IMR-90 (cell line): ENCODE results near the gene TENM4. TPM values are rescaled to one million over a fixed set of nuclear protein-coding genes. Genes with fewer than 3 reads are reported as not detected.
A peak's percentile ranks its signal among the peaks of the same experiment; 100 is the strongest.

ENCODE experiments used
- ATAC-seq: fragments of 200-7000 bp; cut with Tn5 transposase; 2 replicates; pipeline ENCODE4 v1.9.1; 2020; ENCODE audit warnings: low read depth, mild to moderate bottlenecking, moderate library complexity
- BruUV-seq: library from RNA; stranded (reverse); fragments of 400-500 nt; replicated peaks from 2 replicates; lab custom pipeline; 2021; lab: Mats Ljungman, UMichigan
- CTCF ChIA-PET: fragments of 300-600 bp; formaldehyde crosslinking; extraction: SDS; loops from one replicate; lab custom pipeline; 2021; ENCODE audit warnings: antibody characterized with exemption; lab: Yijun Ruan, JAX
- POLR2A ChIA-PET: fragments of 300-600 bp; sonication (Branson Sonifier 250); formaldehyde crosslinking; loops from one replicate; lab custom pipeline; 2022; ENCODE audit warnings: antibody characterized with exemption; ENCODE audit not compliant: unreplicated experiment; lab: Charles Lee
- DNase-seq: peaks from one replicate; pipeline ENCODE4 v3.0.0; 2013
- H2AFZ ChIP-seq: replicated peaks from 2 replicates; pipeline ENCODE3; 2013; ENCODE audit warnings: low read length, mild to moderate bottlenecking; ENCODE audit not compliant: poor library complexity
- H2AK5ac ChIP-seq: 2 replicates; pipeline ENCODE4 v1.6.1; 2013; ENCODE audit warnings: low read depth, low read length, inconsistent platforms
- H2AK9ac ChIP-seq: replicated peaks from 2 replicates; pipeline ENCODE3; 2013; ENCODE audit warnings: mild to moderate bottlenecking, low read depth, low read length, moderate library complexity; ENCODE audit not compliant: poor library complexity
- H2BK120ac ChIP-seq: 2 replicates; pipeline ENCODE4 v1.6.1; 2013; ENCODE audit warnings: low read depth, low read length, inconsistent platforms
- H2BK15ac ChIP-seq: 3 replicates; pipeline ENCODE4 v1.6.1; 2013; ENCODE audit warnings: low read depth, low read length, inconsistent platforms
- H2BK20ac ChIP-seq: 2 replicates; pipeline ENCODE4 v1.6.1; 2013; ENCODE audit warnings: low read depth, mild to moderate bottlenecking, inconsistent platforms, low read length, moderate library complexity
- H2BK5ac ChIP-seq: 2 replicates; pipeline ENCODE4 v1.6.1; 2013; ENCODE audit warnings: mild to moderate bottlenecking, low read depth, low read length, inconsistent platforms; ENCODE audit not compliant: poor library complexity, severe bottlenecking
- H3K14ac ChIP-seq: replicated peaks from 2 replicates; pipeline ENCODE4 v1.6.1; 2013; ENCODE audit warnings: low read depth, low read length, inconsistent platforms
- H3K18ac ChIP-seq: 2 replicates; pipeline ENCODE4 v1.6.1; 2013; ENCODE audit warnings: low read depth, low read length, control low read depth
- H3K23ac ChIP-seq: 2 replicates; pipeline ENCODE4 v1.6.1; 2013; ENCODE audit warnings: low read depth, low read length, inconsistent platforms
- H3K27ac ChIP-seq: 2 replicates; pipeline ENCODE4 v1.5.1; 2013; ENCODE audit warnings: mild to moderate bottlenecking, control low read depth, low read length; ENCODE audit not compliant: insufficient read depth
- H3K27me3 ChIP-seq: 2 replicates; pipeline ENCODE4 v1.6.1; 2013; ENCODE audit warnings: low read length; ENCODE audit not compliant: control insufficient read depth, insufficient read depth
- H3K36me3 ChIP-seq: 2 replicates; pipeline ENCODE4 v1.6.1; 2013; ENCODE audit warnings: low read length, mixed read lengths; ENCODE audit not compliant: control insufficient read depth, insufficient read depth
- H3K4ac ChIP-seq: 2 replicates; pipeline ENCODE4 v1.6.1; 2013; ENCODE audit warnings: low read depth, low read length, inconsistent platforms
- H3K4me1 ChIP-seq: 2 replicates; pipeline ENCODE4 v1.6.1; 2013; ENCODE audit warnings: low read length, mixed read lengths; ENCODE audit not compliant: control insufficient read depth, insufficient read depth
- H3K4me2 ChIP-seq: 2 replicates; pipeline ENCODE4 v1.6.1; 2013; ENCODE audit warnings: low read depth, mild to moderate bottlenecking, control low read depth, low read length, moderate library complexity
- H3K4me3 ChIP-seq: 2 replicates; pipeline ENCODE4 v1.5.1; 2013; ENCODE audit warnings: low read depth, mild to moderate bottlenecking, control low read depth, low read length, moderate library complexity; ENCODE audit not compliant: insufficient read depth
- H3K56ac ChIP-seq: 2 replicates; pipeline ENCODE4 v1.6.1; 2013; ENCODE audit warnings: low read length, inconsistent platforms; ENCODE audit not compliant: insufficient read depth; ENCODE audit errors: extremely low read depth
- H3K79me1 ChIP-seq, 2 experiments: 2 replicates each; pipeline ENCODE4 v1.6.1; 2013; ENCODE audit warnings: low read length in 2 of 2, inconsistent platforms in 1 of 2, low read depth in 1 of 2
- H3K9ac ChIP-seq: 2 replicates; pipeline ENCODE4 v1.6.1; 2013; ENCODE audit warnings: low read depth, low read length, control low read depth
- H3K9me1 ChIP-seq: 2 replicates; pipeline ENCODE4 v1.6.1; 2013; ENCODE audit warnings: low read length, inconsistent platforms; ENCODE audit not compliant: insufficient read depth
- H3K9me3 ChIP-seq: 2 replicates; pipeline ENCODE4 v1.6.1; 2013; ENCODE audit warnings: low read length; ENCODE audit not compliant: control insufficient read depth, insufficient read depth
- H4K20me1 ChIP-seq: 2 replicates; pipeline ENCODE4 v1.6.1; 2013; ENCODE audit warnings: low read length, inconsistent platforms; ENCODE audit not compliant: insufficient read depth
- H4K5ac ChIP-seq: 2 replicates; pipeline ENCODE4 v1.6.1; 2013; ENCODE audit warnings: mild to moderate bottlenecking, low read depth, low read length, control low read depth
- H4K8ac ChIP-seq, 2 experiments: 2 replicates each; pipeline ENCODE4 v1.6.1; 2013; ENCODE audit warnings: low read depth in 2 of 2, low read length in 2 of 2, control low read depth in 1 of 2, inconsistent platforms in 1 of 2
- H4K91ac ChIP-seq: 2 replicates; pipeline ENCODE4 v1.6.1; 2013; ENCODE audit warnings: low read depth, low read length, inconsistent platforms; ENCODE audit not compliant: insufficient read depth
- BHLHE40 ChIP-seq: fragments of 150-350 bp; IDR thresholded peaks from 2 replicates; pipeline ENCODE4 v1.6.1; 2016; ENCODE audit warnings: mild to moderate bottlenecking, low read depth, low read length
- CEBPB ChIP-seq: IDR thresholded peaks from 2 replicates; pipeline ENCODE4 v1.6.1; 2012; ENCODE audit warnings: low read depth, low read length, improper control_type of control experiment
- CHD1 ChIP-seq: IDR thresholded peaks from 2 replicates; pipeline ENCODE4 v1.6.1; 2012; ENCODE audit warnings: low read depth, low read length, improper control_type of control experiment
- CTCF ChIP-seq: conservative IDR thresholded peaks from 2 replicates; pipeline ENCODE4 v1.5.1; 2012; ENCODE audit warnings: mild to moderate bottlenecking, low read depth, low read length, improper control_type of control experiment
- ELK1 ChIP-seq: fragments of 150-350 bp; IDR thresholded peaks from 2 replicates; pipeline ENCODE4 v1.6.1; 2016; ENCODE audit warnings: low read depth, mild to moderate bottlenecking, low read length, moderate library complexity, borderline replicate concordance
- FOS ChIP-seq: fragments of 150-350 bp; IDR thresholded peaks from 2 replicates; pipeline ENCODE4 v1.6.1; 2016; ENCODE audit warnings: low read depth, low read length
- MAFK ChIP-seq: IDR thresholded peaks from 2 replicates; pipeline ENCODE4 v1.6.1; 2012; ENCODE audit warnings: low read depth, low read length, improper control_type of control experiment
- MAZ ChIP-seq: IDR thresholded peaks from 2 replicates; pipeline ENCODE4 v1.6.1; 2012; ENCODE audit warnings: low read depth, mild to moderate bottlenecking, low read length, improper control_type of control experiment, moderate library complexity, borderline replicate concordance
- MXI1 ChIP-seq: IDR thresholded peaks from 2 replicates; pipeline ENCODE4 v1.6.1; 2012; ENCODE audit warnings: low read depth, mild to moderate bottlenecking, low read length, moderate library complexity, borderline replicate concordance
- NFE2L2 ChIP-seq: fragments of 150-350 bp; IDR thresholded peaks from 2 replicates; pipeline ENCODE4 v1.6.1; 2016; ENCODE audit warnings: low read depth, mild to moderate bottlenecking, low read length
- POLR2A ChIP-seq: IDR thresholded peaks from 2 replicates; pipeline ENCODE4 v1.6.1; 2012; ENCODE audit warnings: mild to moderate bottlenecking, low read depth, low read length
- RAD21 ChIP-seq: IDR thresholded peaks from 2 replicates; pipeline ENCODE4 v1.6.1; 2012; ENCODE audit warnings: low read length, improper control_type of control experiment
- RCOR1 ChIP-seq: IDR thresholded peaks from 2 replicates; pipeline ENCODE4 v1.6.1; 2012; ENCODE audit warnings: mild to moderate bottlenecking, low read length, improper control_type of control experiment; ENCODE audit not compliant: insufficient replicate concordance
- RFX5 ChIP-seq: IDR thresholded peaks from 2 replicates; pipeline ENCODE4 v1.8.0; 2012; ENCODE audit warnings: low read depth, mild to moderate bottlenecking, low read length, moderate library complexity
- SMC3 ChIP-seq: fragments of 150-350 bp; IDR thresholded peaks from 2 replicates; pipeline ENCODE4 v1.6.1; 2016; ENCODE audit warnings: low read depth, mild to moderate bottlenecking, antibody characterized with exemption, low read length, moderate library complexity
- USF2 ChIP-seq: fragments of 150-350 bp; IDR thresholded peaks from 2 replicates; pipeline ENCODE4 v1.6.1; 2017; ENCODE audit warnings: mild to moderate bottlenecking, antibody characterized with exemption, low read length, low read depth
- dilution Hi-C: fragments of 300-500 bp; cut with HindIII; formaldehyde crosslinking; loops from one replicate; pipeline ENCODE4 v1.14.3; 2018; ENCODE audit warnings: low sequenced_read_pairs; ENCODE audit not compliant: unreplicated experiment
- in situ Hi-C: fragments of 300-500 bp; cut with MboI; formaldehyde crosslinking; loops from 3 replicates; pipeline ENCODE4 v1.14.3; 2019; ENCODE audit warnings: low sequenced_read_pairs, inconsistent platforms, mixed read lengths
- intact Hi-C: fragments of 100-400 bp; cut with micrococcal nuclease; formaldehyde crosslinking; loops from 2 replicates; pipeline ENCODE4 v1.10.0; 2022
- polyA plus RNA-seq, 3 experiments: library from polyadenylated mRNA; depleted of rRNA; stranded (reverse); fragments of >200 nt; gene quantifications; 2 replicates each; pipeline ENCODE4 v1.2.3, GENCODE V29; 2012; ENCODE audit warnings: low replicate concordance in 1 of 3
- total RNA-seq: library from RNA; depleted of rRNA; stranded (reverse); fragments of >200 nt; gene quantifications from 2 replicates; pipeline ENCODE4 v1.2.3, GENCODE V29; 2012

TENM4 gene
- total and polyA plus RNA-seq, 2 of the 4 experiments (the other 2 are of a cell fraction): 7.4 to 9.0 TPM

GRCh38 chr11:79430280-79430679, 10.6 kb downstream of the TENM4 start:
- Histone ChIP-seq H3K79me1 (peaks cover 6 to 67% of the 10 kb centered on the region in 2 experiments; a peak in 3 of 4 replicates), H3K27me3 (no peaks in the 10 kb centered on the region), H2BK15ac (0 out of 3 replicates have a peak overlapping the region, but pooled peaks have one; percentile 28), H3K9me1 (peaks cover 10% of the 10 kb centered on the region), H3K9me3 (no peaks in the 10 kb centered on the region), H3K4me1 (peaks cover 10% of the 10 kb centered on the region; the same call in 1 of the 2 replicates), H4K20me1 (no peaks in the 10 kb centered on the region), H2BK5ac (no peak overlapping the region), H4K91ac (no peak overlapping the region), H3K27ac (no peak overlapping the region), H3K9ac (no peak overlapping the region), H2BK120ac (no peak overlapping the region), H2AK5ac (peak overlapping the region; percentile 69; the same call in 1 of the 2 replicates), H4K8ac (no peak overlapping the region), H3K4me3 (no peak overlapping the region), H3K36me3 (no peaks in the 10 kb centered on the region; the same call in 1 of the 2 replicates), H2BK20ac (no peak overlapping the region), H3K56ac (no peak overlapping the region), H3K18ac (no peak overlapping the region), H3K23ac (no peak overlapping the region), H3K14ac (peak overlapping the region; percentile 44; the same call in 1 of the 2 replicates), H2AK9ac (no peak overlapping the region), H4K5ac (peak overlapping the region; percentile 12; the same call in 1 of the 2 replicates), H3K4ac (peak overlapping the region; percentile 20), H2AFZ (no peak overlapping the region), H3K4me2 (no peak overlapping the region)
- in situ Hi-C loops (loop anchor here (10.0 kb wide), 1 partner anchor 335 kb away; no protein-coding TSS in a partner anchor), dilution Hi-C loops (no loop called here), intact Hi-C loops (loop anchor here (10.0 kb wide), 1 partner anchor 325 kb away; no protein-coding TSS in a partner anchor)
- no TSS peak for BruUV-seq
- DNase-seq (no peak), ATAC-seq (no peak)
- CTCF ChIA-PET: no interaction called here
- POLR2A ChIA-PET: no interaction called here
- no peak for TF ChIP-seq POLR2A
- TF ChIP-seq MXI1: no peak
- TF ChIP-seq RCOR1: no peak
- TF ChIP-seq NFE2L2: no peak
- TF ChIP-seq SMC3: no peak
- TF ChIP-seq MAFK: no peak
- TF ChIP-seq ELK1: no peak
- no peak for TF ChIP-seq CTCF
- TF ChIP-seq RAD21: no peak
- TF ChIP-seq CEBPB: no peak
- TF ChIP-seq MAZ: no peak
- no peak for TF ChIP-seq FOS
- no peak for TF ChIP-seq CHD1
- no peak for TF ChIP-seq RFX5
- no peak for TF ChIP-seq BHLHE40
- no peak for TF ChIP-seq USF2
